H1 (cell line): Measurements from ENCODE around the gene MRPS31. TPM values are rescaled to one million over a fixed set of nuclear protein-coding genes. Genes with fewer than 3 reads are reported as not detected.

Source experiments
- CTCF ChIA-PET: fragments of 300-600 bp; sonication (Branson Sonifier 250); formaldehyde crosslinking; loops from one replicate; lab custom pipeline; 2021; ENCODE audit not compliant: partially characterized antibody; lab: Charles Lee
- POLR2A ChIA-PET: fragments of 300-600 bp; sonication (Branson Sonifier 250); formaldehyde crosslinking; loops from one replicate; lab custom pipeline; 2021; ENCODE audit warnings: inconsistent platforms; ENCODE audit not compliant: partially characterized antibody; lab: Charles Lee
- DNase-seq, 2 experiments: peaks; one replicate each; pipeline versions ENCODE4 v3.0.0 to v3.0.0-alpha.2; 2010 to 2022; ENCODE audit warnings: low spot score in 2 of 2, low read depth in 1 of 2, mixed read lengths in 1 of 2
- FAIRE-seq: peaks from 2 replicates; lab custom pipeline; 2011; peaks lifted over from hg19 to GRCh38; lab: Jason Lieb, UNC
- H2AFZ ChIP-seq: 2 replicates; pipeline ENCODE4 v1.8.1; 2012; ENCODE audit warnings: low read length, inconsistent platforms
- H2AK5ac ChIP-seq: 2 replicates; pipeline ENCODE4 v1.6.1; 2013; ENCODE audit warnings: low read depth, low read length
- H2BK120ac ChIP-seq: replicated peaks from 2 replicates; pipeline ENCODE3; 2013; ENCODE audit warnings: low read depth, low read length, inconsistent platforms
- H2BK12ac ChIP-seq: 2 replicates; pipeline ENCODE4 v1.6.1; 2013; ENCODE audit warnings: low read depth, low read length
- H2BK15ac ChIP-seq: 2 replicates; pipeline ENCODE4 v1.6.1; 2013; ENCODE audit warnings: low read length
- H2BK20ac ChIP-seq: 2 replicates; pipeline ENCODE4 v1.6.1; 2013; ENCODE audit warnings: low read length
- H2BK5ac ChIP-seq: 2 replicates; pipeline ENCODE4 v1.6.1; 2013; ENCODE audit warnings: low read depth, low read length
- H3K14ac ChIP-seq: 2 replicates; pipeline ENCODE4 v1.6.1; 2013; ENCODE audit warnings: inconsistent platforms; ENCODE audit not compliant: insufficient read length
- H3K18ac ChIP-seq: 2 replicates; pipeline ENCODE4 v1.6.1; 2013; ENCODE audit warnings: low read length; ENCODE audit errors: extremely low read depth
- H3K23ac ChIP-seq: 2 replicates; pipeline ENCODE4 v1.6.1; 2013; ENCODE audit warnings: inconsistent platforms; ENCODE audit not compliant: insufficient read length
- H3K23me2 ChIP-seq: 2 replicates; pipeline ENCODE4 v1.6.1; 2013; ENCODE audit warnings: low read depth, low read length
- H3K27ac ChIP-seq: 2 replicates; pipeline ENCODE4 v1.6.1; 2011; ENCODE audit warnings: low read depth, low read length, inconsistent platforms
- H3K27me3 ChIP-seq, 4 experiments: replicated peaks in 1 of 4; 1 replicate in 1 of 4; 2 replicates in 3 of 4; pipeline versions ENCODE4 v1.6.1 to v1.8.1; 2011 to 2013; ENCODE audit warnings: low read length in 3 of 4, mild to moderate bottlenecking in 3 of 4, inconsistent platforms in 2 of 4, mixed read lengths in 2 of 4, moderate library complexity in 1 of 4; ENCODE audit not compliant: control insufficient read depth in 3 of 4, insufficient read depth in 3 of 4; ENCODE audit errors: extremely low read depth in 1 of 4
- H3K36me3 ChIP-seq, 4 experiments: 2 replicates each; pipeline versions ENCODE4 v1.6.1 to v1.8.1; 2011 to 2013; ENCODE audit warnings: mild to moderate bottlenecking in 4 of 4, low read length in 3 of 4, moderate library complexity in 2 of 4, control low read depth in 1 of 4, inconsistent platforms in 1 of 4; ENCODE audit not compliant: insufficient read depth in 4 of 4, control insufficient read depth in 2 of 4
- H3K4ac ChIP-seq: replicated peaks from 2 replicates; pipeline ENCODE3; 2013; ENCODE audit warnings: low read length, low read depth, mixed read lengths, inconsistent platforms; ENCODE audit not compliant: insufficient read length
- H3K4me1 ChIP-seq, 4 experiments: replicated peaks in 1 of 4; 1 replicate in 1 of 4; 2 replicates in 3 of 4; pipeline versions ENCODE4 v1.6.1 to v1.8.1; 2011 to 2013; ENCODE audit warnings: low read length in 3 of 4, inconsistent platforms in 2 of 4, mixed read lengths in 1 of 4; ENCODE audit not compliant: insufficient read depth in 4 of 4, control insufficient read depth in 3 of 4
- H3K4me2 ChIP-seq, 2 experiments: 2 replicates each; pipeline versions ENCODE4 v1.6.1 to v1.8.1; 2011 to 2013; ENCODE audit warnings: low read depth in 2 of 2, low read length in 2 of 2, control low read depth in 1 of 2, inconsistent platforms in 1 of 2, mild to moderate bottlenecking in 1 of 2; ENCODE audit not compliant: insufficient read depth in 1 of 2
- H3K4me3 ChIP-seq, 4 experiments: fragments of 200-600, 300-600 bp in 1 of 4; sonication (generic), shearing (Covaris generic), sonication (Bioruptor Twin) in 1 of 4; 2 replicates each; pipeline versions ENCODE4 v1.5.1 to v1.8.1; 2011 to 2016; ENCODE audit warnings: low read length in 4 of 4, low read depth in 3 of 4, control low read depth in 2 of 4, inconsistent platforms in 2 of 4, mild to moderate bottlenecking in 2 of 4, mixed read lengths in 1 of 4, moderate library complexity in 1 of 4; ENCODE audit not compliant: insufficient read depth in 2 of 4; ENCODE audit errors: extremely low read depth in 1 of 4
- H3K56ac ChIP-seq: replicated peaks from 2 replicates; pipeline ENCODE3; 2013; ENCODE audit warnings: low read depth, mild to moderate bottlenecking, mixed read lengths, low read length, inconsistent platforms; ENCODE audit not compliant: insufficient read length
- H3K79me1 ChIP-seq: 2 replicates; pipeline ENCODE4 v1.6.1; 2013; ENCODE audit warnings: low read depth, low read length, control low read depth
- H3K79me2 ChIP-seq, 2 experiments: 2 replicates each; pipeline versions ENCODE4 v1.6.1 to v1.8.1; 2012 to 2013; ENCODE audit warnings: low read length in 2 of 2, mild to moderate bottlenecking in 2 of 2, inconsistent platforms in 1 of 2; ENCODE audit not compliant: insufficient read depth in 2 of 2, control insufficient read depth in 1 of 2
- H3K9ac ChIP-seq, 4 experiments: replicated peaks in 1 of 4; 1 replicate in 1 of 4; 2 replicates in 3 of 4; pipeline versions ENCODE4 v1.6.1 to v1.8.1; 2011 to 2013; ENCODE audit warnings: low read depth in 3 of 4, low read length in 3 of 4, control low read depth in 2 of 4, mild to moderate bottlenecking in 2 of 4, moderate library complexity in 2 of 4, inconsistent platforms in 1 of 4; ENCODE audit errors: extremely low read depth in 1 of 4
- H3K9me3 ChIP-seq, 2 experiments: 2 replicates each; pipeline versions ENCODE4 v1.6.1 to v1.8.1; 2012 to 2013; ENCODE audit warnings: mild to moderate bottlenecking in 2 of 2, moderate library complexity in 2 of 2, control low read depth in 1 of 2, inconsistent platforms in 1 of 2, low read depth in 1 of 2, low read length in 1 of 2, mixed read lengths in 1 of 2; ENCODE audit not compliant: insufficient read depth in 2 of 2
- H4K20me1 ChIP-seq, 2 experiments: replicated peaks in 1 of 2; 2 replicates each; pipeline versions ENCODE3 to v1.8.1; 2011 to 2013; ENCODE audit warnings: inconsistent platforms in 2 of 2, low read length in 2 of 2, mild to moderate bottlenecking in 1 of 2; ENCODE audit not compliant: insufficient read depth in 2 of 2, control insufficient read depth in 1 of 2
- H4K5ac ChIP-seq: 2 replicates; pipeline ENCODE4 v1.6.1; 2013; ENCODE audit warnings: low read length, low read depth, mixed read lengths, inconsistent platforms; ENCODE audit not compliant: insufficient read length
- H4K8ac ChIP-seq: 2 replicates; pipeline ENCODE4 v1.8.0; 2013; ENCODE audit warnings: mild to moderate bottlenecking, moderate library complexity, low read length, inconsistent platforms; ENCODE audit not compliant: insufficient read depth; ENCODE audit errors: extremely low read depth
- H4K91ac ChIP-seq: replicated peaks from 2 replicates; pipeline ENCODE3; 2013; ENCODE audit warnings: low read length, mixed read lengths, inconsistent platforms; ENCODE audit not compliant: insufficient read length
- ASH2L ChIP-seq: fragments of 200-600, 300-600 bp; sonication (generic); IDR thresholded peaks from one replicate; pipeline ENCODE4 v1.7.1; 2017; ENCODE audit warnings: low read length
- CHD2 ChIP-seq: IDR thresholded peaks from 2 replicates; pipeline ENCODE4 v1.6.1; 2012; ENCODE audit warnings: low read length, improper control_type of control experiment
- EP300 ChIP-seq, 2 experiments: IDR thresholded peaks; 1 replicate in 1 of 2; 2 replicates in 1 of 2; pipeline ENCODE4 v1.6.1; 2011 to 2012; ENCODE audit warnings: low read depth in 2 of 2, low read length in 2 of 2, mild to moderate bottlenecking in 2 of 2, borderline replicate concordance in 1 of 2, inconsistent platforms in 1 of 2, moderate library complexity in 1 of 2
- HDAC6 ChIP-seq: IDR thresholded peaks from one replicate; pipeline ENCODE4 v1.7.1; 2012; ENCODE audit warnings: low read depth, mild to moderate bottlenecking, inconsistent platforms, low read length, moderate library complexity
- JUN ChIP-seq: IDR thresholded peaks from 2 replicates; pipeline ENCODE4 v1.6.1; 2011; ENCODE audit warnings: low read depth, mild to moderate bottlenecking, improper control_type of control experiment, low read length
- JUND ChIP-seq: IDR thresholded peaks from 2 replicates; pipeline ENCODE4 v1.6.1; 2011; ENCODE audit warnings: mild to moderate bottlenecking, improper control_type of control experiment, low read length
- NANOG ChIP-seq: IDR thresholded peaks from 2 replicates; pipeline ENCODE4 v1.6.1; 2011; ENCODE audit warnings: low read length, low read depth, mild to moderate bottlenecking, inconsistent platforms; ENCODE audit not compliant: insufficient read depth, poor library complexity, severe bottlenecking
- NRF1 ChIP-seq: IDR thresholded peaks from 2 replicates; pipeline ENCODE4 v1.6.1; 2011; ENCODE audit warnings: mild to moderate bottlenecking, low read depth, low read length, improper control_type of control experiment
- POU5F1 ChIP-seq: IDR thresholded peaks from 2 replicates; pipeline ENCODE4 v1.6.1; 2011; ENCODE audit warnings: low read depth, mild to moderate bottlenecking, low read length, moderate library complexity
- SP4 ChIP-seq: IDR thresholded peaks from 2 replicates; pipeline ENCODE4 v1.6.1; 2012; ENCODE audit warnings: low read length, inconsistent platforms
- WGBS, 2 experiments: shearing (Covaris generic) in 1 of 2; methylation state at CpG; one replicate each; pipeline versions ENCODE4 v1.1.6 to v1.1.7; 2013 to 2015; ENCODE audit warnings: low lambda C conversion rate in 2 of 2, mixed read lengths in 2 of 2, inconsistent platforms in 1 of 2, low coverage in 1 of 2, missing lambda C conversion rate in 1 of 2; ENCODE audit not compliant: insufficient replicate concordance in 2 of 2, insufficient coverage in 1 of 2, insufficient read length in 1 of 2; ENCODE audit errors: extremely low coverage in 1 of 2, missing lambda C conversion rate in 1 of 2; 5-methylcytosine and 5-hydroxymethylcytosine counted together
- polyA plus RNA-seq, 7 experiments: library from polyadenylated mRNA; depleted of rRNA in 3 of 7; stranded (reverse) in 5 of 7; unstranded in 2 of 7; fragments of >200 nt in 5 of 7; fragments of 200-250 nt in 2 of 7; gene quantifications; 1 replicate in 5 of 7; 2 replicates in 1 of 7; 4 replicates in 1 of 7; pipeline versions ENCODE4 v1.2.1 to v1.2.3, GENCODE V29; 2011 to 2013; ENCODE audit warnings: missing spikeins in 2 of 7, mixed read lengths in 2 of 7
- total RNA-seq: library from RNA; stranded (reverse); fragmentation: NEBNext Ultra II Directional; extraction: Animal tissue kit (Norgen Biotek cat#: 25700); gene quantifications from 2 replicates; pipeline ENCODE4 v1.2.1, GENCODE V29; 2021

Gene MRPS31
- total and polyA plus RNA-seq, 2 of the 8 experiments (the other 6 are each of a cell fraction or from before 2014, with no cell fraction given): 13.6 to 33.3 TPM

GRCh38 chr13:40787062-40787461 lies 16.1 kb upstream of the MRPS31 start:
- no peaks in the 10 kb centered on the region for H4K20me1 ChIP-seq
- no peak overlapping the region for H2BK120ac ChIP-seq
- 0 out of 7 replicates have a peak, but pooled peaks cover 0 to 4% (median 0%) of the 10 kb centered on the region in 4 experiments for H3K4me1 ChIP-seq
- no peak overlapping the region for H3K27ac ChIP-seq
- H3K9ac ChIP-seq: no peak overlapping the region
- H2BK5ac ChIP-seq: no peak overlapping the region
- peaks cover 7% of the 10 kb centered on the region; the same call in 1 of the 2 replicates for H3K23me2 ChIP-seq
- H3K23ac ChIP-seq: no peak overlapping the region
- no peak overlapping the region for H3K18ac ChIP-seq
- no peaks in the 10 kb centered on the region for H3K36me3 ChIP-seq
- POLR2A ChIA-PET: no interaction called here
- no peak overlapping the region for H2BK12ac ChIP-seq
- no peak overlapping the region for H3K4ac ChIP-seq
- no peak overlapping the region for H2AFZ ChIP-seq
- no peak overlapping the region for H4K8ac ChIP-seq
- H3K56ac ChIP-seq: no peak overlapping the region
- H2BK20ac ChIP-seq: no peak overlapping the region
- H2BK15ac ChIP-seq: no peak overlapping the region
- no peak overlapping the region for H4K91ac ChIP-seq
- CTCF ChIA-PET: interaction anchor here (0.6 to 4.8 kb wide), 3 partner anchors 9 to 1814 kb away, joined by 3 to 38 read pairs (median 3); no protein-coding TSS in a partner anchor
- H3K79me1 ChIP-seq: no peaks in the 10 kb centered on the region
- DNase-seq (no peak), FAIRE-seq (no peak)
- no peak overlapping the region for H3K4me2 ChIP-seq
- no peak overlapping the region for H3K4me3 ChIP-seq
- H2AK5ac ChIP-seq: no peak overlapping the region
- H3K9me3 ChIP-seq: no peaks in the 10 kb centered on the region
- no peaks in the 10 kb centered on the region for H3K27me3 ChIP-seq
- no peak for TF ChIP-seq EP300 (IDR thresholded peaks at IDR 0.05; ENCODE audit: borderline replicate concordance in 1 of 2, low read depth in 2 of 2, low read length in 2 of 2)
- TF ChIP-seq JUN: no peak
- no peak for TF ChIP-seq NANOG
- TF ChIP-seq NRF1: no peak
- no peak for TF ChIP-seq HDAC6
- no peak for TF ChIP-seq SP4
- TF ChIP-seq ASH2L: no peak
- TF ChIP-seq POU5F1: no peak
- TF ChIP-seq JUND: no peak
- no peak for TF ChIP-seq CHD2
- no peak overlapping the region for H4K5ac ChIP-seq
- 94% methylated on average over 5 of the region's 5 CpGs; no CpG with 5 or more reads in 1 of the 2 experiments for WGBS, 2 experiments
- no peak overlapping the region for H3K14ac ChIP-seq
- H3K79me2 ChIP-seq: no peaks in the 10 kb centered on the region
